ENCODE measurements around the gene SNRNP200. TPM values are rescaled to one million over a fixed set of nuclear protein-coding genes. Genes with fewer than 3 reads are reported as not detected.

Gene SNRNP200
- total RNA-seq, 1 donor from 2014 or later: 104 TPM

DNA sequence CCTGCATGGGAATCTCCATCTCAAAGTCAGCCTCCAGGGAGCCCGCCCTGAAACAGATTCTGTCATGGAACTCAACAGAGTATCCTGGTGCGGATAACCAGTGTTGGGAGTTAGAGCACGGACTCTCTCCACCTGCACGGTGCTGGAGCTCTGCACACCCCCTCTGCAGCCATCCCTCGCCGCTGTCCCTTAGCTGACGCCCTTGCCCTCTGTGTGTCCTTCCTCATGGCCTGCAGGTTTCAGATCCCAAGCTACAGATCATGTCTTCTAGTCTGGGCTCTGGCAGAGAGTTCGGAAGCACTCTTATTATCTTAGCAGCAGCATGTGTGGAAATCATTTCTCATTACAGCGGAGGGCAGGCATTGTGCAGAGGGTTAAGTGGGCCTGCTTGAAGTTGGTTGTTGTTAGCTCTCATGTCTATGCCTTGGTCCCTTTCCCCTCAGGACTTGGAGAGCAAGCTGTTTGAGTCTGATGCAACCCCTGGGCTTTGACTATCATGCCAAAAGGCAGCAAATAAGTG is 65.5 kb downstream of the SNRNP200 start:
- no peak for DNase-seq (ENCODE audit: low read depth)
- Histone ChIP-seq H3K4me3 (ENCODE audit: low read depth, low read length) (no peak overlapping the region), H3K27me3 (ENCODE audit: control insufficient read depth, insufficient read depth, low read length) (no peaks in the 10 kb centered on the region), H3K36me3 (ENCODE audit: control insufficient read depth, insufficient read depth, low read length) (no peaks in the 10 kb centered on the region)
- TF ChIP-seq, protein P1, sequence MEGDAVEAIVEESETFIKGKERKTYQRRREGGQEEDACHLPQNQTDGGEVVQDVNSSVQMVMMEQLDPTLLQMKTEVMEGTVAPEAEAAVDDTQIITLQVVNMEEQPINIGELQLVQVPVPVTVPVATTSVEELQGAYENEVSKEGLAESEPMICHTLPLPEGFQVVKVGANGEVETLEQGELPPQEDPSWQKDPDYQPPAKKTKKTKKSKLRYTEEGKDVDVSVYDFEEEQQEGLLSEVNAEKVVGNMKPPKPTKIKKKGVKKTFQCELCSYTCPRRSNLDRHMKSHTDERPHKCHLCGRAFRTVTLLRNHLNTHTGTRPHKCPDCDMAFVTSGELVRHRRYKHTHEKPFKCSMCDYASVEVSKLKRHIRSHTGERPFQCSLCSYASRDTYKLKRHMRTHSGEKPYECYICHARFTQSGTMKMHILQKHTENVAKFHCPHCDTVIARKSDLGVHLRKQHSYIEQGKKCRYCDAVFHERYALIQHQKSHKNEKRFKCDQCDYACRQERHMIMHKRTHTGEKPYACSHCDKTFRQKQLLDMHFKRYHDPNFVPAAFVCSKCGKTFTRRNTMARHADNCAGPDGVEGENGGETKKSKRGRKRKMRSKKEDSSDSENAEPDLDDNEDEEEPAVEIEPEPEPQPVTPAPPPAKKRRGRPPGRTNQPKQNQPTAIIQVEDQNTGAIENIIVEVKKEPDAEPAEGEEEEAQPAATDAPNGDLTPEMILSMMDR (IDR thresholded peaks at IDR 0.05; ENCODE audit: insufficient read depth, low read length, poor library complexity, severe bottlenecking): no peak

DNA sequence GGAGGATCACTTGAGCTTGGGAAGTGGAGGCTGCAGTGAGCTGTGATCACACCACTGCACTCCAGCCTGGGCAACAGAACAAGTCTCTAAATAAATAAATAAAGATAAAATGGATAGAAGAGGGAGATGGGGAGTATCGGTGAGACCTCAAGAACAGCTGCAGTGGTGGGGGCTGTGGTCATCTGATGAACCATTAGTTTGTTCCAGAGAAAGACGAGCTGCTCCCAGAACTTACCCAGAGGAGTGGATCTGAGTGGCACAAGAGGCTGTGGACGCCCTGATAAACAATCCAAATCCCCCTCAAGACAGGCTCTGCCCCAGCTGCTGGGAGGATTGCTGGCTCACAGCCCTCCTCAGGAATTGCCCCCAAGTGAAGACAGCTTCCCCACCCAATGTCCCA is 66.3 kb downstream of the SNRNP200 start:
- DNase-seq (ENCODE audit: low read depth): no peak
- no peaks in the 10 kb centered on the region for H3K36me3 ChIP-seq (ENCODE audit: control insufficient read depth, insufficient read depth, low read length)
- H3K27me3 ChIP-seq (ENCODE audit: control insufficient read depth, insufficient read depth, low read length): no peaks in the 10 kb centered on the region
- TF ChIP-seq, protein P1 (IDR thresholded peaks at IDR 0.05; ENCODE audit: insufficient read depth, low read length, poor library complexity, severe bottlenecking): no peak
- no peak overlapping the region for H3K4me3 ChIP-seq (ENCODE audit: low read depth, low read length)

- Histone ChIP-seq H3K36me3 (ENCODE audit: control insufficient read depth, insufficient read depth, low read length) (no peaks in the 10 kb centered on the region), H3K27me3 (ENCODE audit: control insufficient read depth, insufficient read depth, low read length) (no peaks in the 10 kb centered on the region), H3K4me3 (ENCODE audit: low read depth, low read length) (no peak overlapping the region)
- no peak for DNase-seq (ENCODE audit: low read depth)
- TF ChIP-seq, protein P1 (IDR thresholded peaks at IDR 0.05; ENCODE audit: insufficient read depth, low read length, poor library complexity, severe bottlenecking): no peak
These were observed 67.1 kb downstream of the SNRNP200 start for GRCh38 chr2:96238266-96238665.

DNA sequence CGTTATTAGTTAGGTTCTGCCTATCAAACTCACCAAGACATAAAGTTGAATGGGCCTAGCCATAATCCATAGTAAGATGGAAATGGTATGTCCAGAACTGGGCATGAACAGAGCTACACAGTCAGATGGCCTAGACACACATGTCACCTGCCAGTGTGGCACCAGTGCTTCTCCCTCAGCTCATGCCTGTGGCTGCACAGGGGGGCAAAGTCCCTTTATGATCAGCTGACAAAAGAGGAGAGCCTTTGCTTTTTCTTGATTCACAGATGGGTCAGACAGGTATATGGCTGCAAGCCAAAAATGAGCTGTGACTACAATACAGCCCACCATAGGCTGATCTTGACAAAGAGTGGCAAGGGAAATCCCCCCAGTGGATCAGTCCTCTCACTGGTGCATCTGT is 68.5 kb downstream of the SNRNP200 start:
- Histone ChIP-seq H3K27me3 (ENCODE audit: control insufficient read depth, insufficient read depth, low read length) (no peaks in the 10 kb centered on the region), H3K36me3 (ENCODE audit: control insufficient read depth, insufficient read depth, low read length) (no peaks in the 10 kb centered on the region), H3K4me3 (ENCODE audit: low read depth, low read length) (no peak overlapping the region)
- no peak for DNase-seq (ENCODE audit: low read depth)
- TF ChIP-seq, protein P1 (IDR thresholded peaks at IDR 0.05; ENCODE audit: insufficient read depth, low read length, poor library complexity, severe bottlenecking): no peak

GRCh38 chr2:96233880-96234316 is 71.4 kb downstream of the SNRNP200 start:
- H3K36me3 ChIP-seq (ENCODE audit: control insufficient read depth, insufficient read depth, low read length): no peaks in the 10 kb centered on the region
- no peak for DNase-seq (ENCODE audit: low read depth)
- H3K4me3 ChIP-seq (ENCODE audit: low read depth, low read length): no peak overlapping the region
- H3K27me3 ChIP-seq (ENCODE audit: control insufficient read depth, insufficient read depth, low read length): no peaks in the 10 kb centered on the region
- TF ChIP-seq, protein P1 (IDR thresholded peaks at IDR 0.05; ENCODE audit: insufficient read depth, low read length, poor library complexity, severe bottlenecking): no peak

DNA sequence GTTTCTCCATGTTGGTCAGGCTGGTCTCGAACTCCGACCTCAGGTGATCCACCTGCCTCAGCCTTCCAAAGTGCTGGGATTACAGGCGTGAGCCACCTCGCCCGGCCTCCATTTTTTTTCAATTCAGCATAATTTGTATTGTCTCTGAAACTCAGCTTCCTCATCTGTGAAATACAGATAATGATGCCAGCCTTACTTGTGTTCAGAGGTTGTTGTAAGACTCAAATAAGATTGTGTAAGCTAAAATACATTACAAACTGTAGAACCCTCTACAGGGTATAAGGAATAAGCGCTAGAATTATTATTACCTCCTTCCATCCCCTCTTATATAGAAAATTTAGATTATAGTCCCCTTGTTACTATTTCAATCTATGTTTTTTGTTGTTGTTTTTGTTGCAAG is 71.9 kb downstream of the SNRNP200 start:
- TF ChIP-seq, protein P1 (IDR thresholded peaks at IDR 0.05; ENCODE audit: insufficient read depth, low read length, poor library complexity, severe bottlenecking): no peak
- Histone ChIP-seq H3K27me3 (ENCODE audit: control insufficient read depth, insufficient read depth, low read length) (no peaks in the 10 kb centered on the region), H3K36me3 (ENCODE audit: control insufficient read depth, insufficient read depth, low read length) (no peaks in the 10 kb centered on the region), H3K4me3 (ENCODE audit: low read depth, low read length) (no peak overlapping the region)
- DNase-seq (ENCODE audit: low read depth): no peak
